Mesenchymal stem cell (in vitro differentiated cells and primary cell): ENCODE results near the gene SOX14.

Source experiments
- DNase-seq: peaks from one replicate; pipeline ENCODE4 v3.0.0-alpha.2; 2013
- H2AFZ ChIP-seq: one replicate; pipeline ENCODE4 v1.6.1; 2013; ENCODE audit warnings: low read depth, mild to moderate bottlenecking, control low read depth, inconsistent platforms, low read length, moderate library complexity
- H2AK5ac ChIP-seq: 2 replicates; pipeline ENCODE4 v1.6.1; 2013; ENCODE audit warnings: low read length, moderate library complexity, mild to moderate bottlenecking, inconsistent platforms; ENCODE audit not compliant: severe bottlenecking
- H2BK120ac ChIP-seq: one replicate; pipeline ENCODE4 v1.6.1; 2013; ENCODE audit warnings: low read depth, mild to moderate bottlenecking, inconsistent platforms, low read length, moderate library complexity
- H2BK12ac ChIP-seq, 2 experiments: one replicate each; pipeline ENCODE4 v1.6.1; 2013; ENCODE audit warnings: inconsistent platforms in 2 of 2, low read length in 2 of 2, mild to moderate bottlenecking in 2 of 2, moderate library complexity in 2 of 2, control low read depth in 1 of 2
- H2BK15ac ChIP-seq: one replicate; pipeline ENCODE4 v1.6.1; 2013; ENCODE audit warnings: mild to moderate bottlenecking, low read depth, inconsistent platforms; ENCODE audit not compliant: poor library complexity, severe bottlenecking
- H2BK5ac ChIP-seq: 2 replicates; pipeline ENCODE4 v1.6.1; 2013; ENCODE audit warnings: low read depth, mild to moderate bottlenecking, low read length, control low read depth, inconsistent platforms; ENCODE audit not compliant: poor library complexity, severe bottlenecking
- H3K14ac ChIP-seq, 2 experiments: one replicate each; pipeline ENCODE4 v1.6.1; 2013; ENCODE audit warnings: inconsistent platforms in 2 of 2, low read length in 2 of 2, control low read depth in 1 of 2, mild to moderate bottlenecking in 1 of 2, moderate library complexity in 1 of 2
- H3K18ac ChIP-seq, 2 experiments: one replicate each; pipeline ENCODE4 v1.6.1; 2013; ENCODE audit warnings: inconsistent platforms in 2 of 2, low read length in 2 of 2, control low read depth in 1 of 2, low read depth in 1 of 2, mild to moderate bottlenecking in 1 of 2
- H3K23ac ChIP-seq, 2 experiments: one replicate each; pipeline ENCODE4 v1.6.1; 2013; ENCODE audit warnings: inconsistent platforms in 2 of 2, low read length in 2 of 2, mild to moderate bottlenecking in 2 of 2, moderate library complexity in 2 of 2, control low read depth in 1 of 2
- H3K27ac ChIP-seq: 2 replicates; pipeline ENCODE4 v1.5.1; 2013; ENCODE audit warnings: mild to moderate bottlenecking, moderate library complexity, low read length, control low read depth, inconsistent platforms; ENCODE audit not compliant: poor library complexity, severe bottlenecking
- H3K27me3 ChIP-seq, 2 experiments: 2 replicates each; pipeline versions ENCODE4 v1.6.1 to v1.7.0; 2013; ENCODE audit warnings: low read length in 2 of 2, mild to moderate bottlenecking in 2 of 2, moderate library complexity in 2 of 2, control low read depth in 1 of 2, inconsistent platforms in 1 of 2; ENCODE audit not compliant: control insufficient read depth in 1 of 2, insufficient read depth in 1 of 2
- H3K36me3 ChIP-seq, 2 experiments: 2 replicates each; pipeline versions ENCODE4 v1.6.1 to v1.7.0; 2013; ENCODE audit warnings: low read length in 2 of 2, control low read depth in 1 of 2, inconsistent platforms in 1 of 2, low read depth in 1 of 2, mild to moderate bottlenecking in 1 of 2; ENCODE audit not compliant: insufficient read depth in 2 of 2, control insufficient read depth in 1 of 2
- H3K4ac ChIP-seq, 2 experiments: one replicate each; pipeline ENCODE4 v1.6.1; 2013; ENCODE audit warnings: inconsistent platforms in 2 of 2, low read length in 2 of 2, mild to moderate bottlenecking in 2 of 2, moderate library complexity in 2 of 2, control low read depth in 1 of 2, low read depth in 1 of 2
- H3K4me1 ChIP-seq: 2 replicates; pipeline ENCODE4 v1.6.1; 2013; ENCODE audit warnings: low read depth, low read length, control low read depth; ENCODE audit not compliant: control insufficient read depth, insufficient read depth
- H3K4me2 ChIP-seq: 2 replicates; pipeline ENCODE4 v1.6.1; 2013; ENCODE audit warnings: low read length, mild to moderate bottlenecking, inconsistent platforms; ENCODE audit not compliant: poor library complexity, severe bottlenecking
- H3K4me3 ChIP-seq, 2 experiments: 2 replicates each; pipeline versions ENCODE4 v1.5.1 to v1.7.0; 2013; ENCODE audit warnings: low read length in 2 of 2, mild to moderate bottlenecking in 2 of 2, control low read depth in 1 of 2, low read depth in 1 of 2; ENCODE audit not compliant: insufficient read depth in 1 of 2
- H3K79me1 ChIP-seq: replicated peaks from 2 replicates; pipeline ENCODE4 v1.6.1; 2013; ENCODE audit warnings: mild to moderate bottlenecking, control low read depth, low read length, inconsistent platforms; ENCODE audit not compliant: poor library complexity, severe bottlenecking
- H3K9ac ChIP-seq: 2 replicates; pipeline ENCODE4 v1.7.0; 2013; ENCODE audit warnings: mild to moderate bottlenecking, low read length, moderate library complexity
- H3K9me3 ChIP-seq: 2 replicates; pipeline ENCODE4 v1.7.0; 2013; ENCODE audit warnings: mild to moderate bottlenecking, low read length; ENCODE audit not compliant: control insufficient read depth
- H4K8ac ChIP-seq: one replicate; pipeline ENCODE4 v1.6.1; 2013; ENCODE audit warnings: inconsistent platforms, mild to moderate bottlenecking, low read length, moderate library complexity
- H4K91ac ChIP-seq: one replicate; pipeline ENCODE4 v1.6.1; 2013; ENCODE audit warnings: mild to moderate bottlenecking, low read length, inconsistent platforms
- WGBS: methylation state at CpG from one replicate; pipeline ENCODE4 v1.1.7; 2013; ENCODE audit warnings: mixed read lengths; 5-methylcytosine and 5-hydroxymethylcytosine counted together

Gene SOX14

DNA sequence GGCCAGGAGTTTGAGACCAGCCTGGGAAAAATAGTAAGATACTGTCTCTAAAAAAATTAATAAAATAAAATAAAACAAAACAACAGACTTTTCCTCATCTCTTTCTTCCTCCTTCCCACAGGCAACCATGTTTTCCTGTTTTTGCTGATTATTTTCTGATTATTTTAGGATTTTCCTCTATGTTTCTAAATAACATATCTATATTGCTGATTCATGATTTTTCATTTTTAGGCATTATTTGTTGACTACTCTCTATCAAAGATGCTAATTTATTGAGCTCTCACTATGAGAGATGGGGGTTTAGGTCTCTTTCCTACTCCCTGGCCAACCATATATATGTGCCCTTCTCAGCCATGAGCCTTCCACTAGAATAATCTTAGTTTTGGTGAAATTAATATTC lies 45.4 kb downstream of the SOX14 start:
- Histone ChIP-seq H3K4me2 (no peak overlapping the region), H3K4ac (no peak overlapping the region), H2BK15ac (no peak overlapping the region), H3K9me3 (no peaks in the 10 kb centered on the region), H3K18ac (no peak overlapping the region), H3K14ac (no peak overlapping the region), H3K27ac (no peak overlapping the region), H4K91ac (no peak overlapping the region), H3K4me3 (no peak overlapping the region), H2AK5ac (no peak overlapping the region), H3K9ac (no peak overlapping the region), H3K36me3 (no peaks in the 10 kb centered on the region), H3K4me1 (no peaks in the 10 kb centered on the region), H3K23ac (no peak overlapping the region), H4K8ac (no peak overlapping the region), H2AFZ (no peak overlapping the region), H3K79me1 (no peaks in the 10 kb centered on the region), H3K27me3 (no peaks in the 10 kb centered on the region), H2BK5ac (no peak overlapping the region), H2BK12ac (no peak overlapping the region), H2BK120ac (no peak overlapping the region)
- no peak for DNase-seq

DNA sequence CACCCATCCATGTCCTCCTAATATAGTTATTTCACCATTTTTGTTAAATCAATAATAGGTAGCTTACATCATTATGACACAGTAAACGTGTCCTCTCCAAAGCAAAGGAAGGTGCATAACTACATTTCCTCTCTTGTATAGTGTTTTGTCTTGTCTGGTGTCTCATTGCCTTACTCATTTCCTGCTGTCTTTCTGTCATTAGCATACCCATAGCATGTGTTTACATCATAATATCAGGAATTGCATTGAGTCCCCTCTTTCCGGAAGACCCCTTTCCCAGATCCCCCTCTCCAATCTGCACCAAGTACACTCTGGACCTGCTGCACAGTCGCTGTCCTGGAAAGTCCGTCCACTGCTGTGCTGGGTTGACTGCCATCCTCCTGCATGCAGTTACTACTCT lies 47.9 kb downstream of the SOX14 start:
- 28% methylated on average over 3 of the region's 4 CpGs for WGBS
- no peak overlapping the region for H3K18ac ChIP-seq

DNA sequence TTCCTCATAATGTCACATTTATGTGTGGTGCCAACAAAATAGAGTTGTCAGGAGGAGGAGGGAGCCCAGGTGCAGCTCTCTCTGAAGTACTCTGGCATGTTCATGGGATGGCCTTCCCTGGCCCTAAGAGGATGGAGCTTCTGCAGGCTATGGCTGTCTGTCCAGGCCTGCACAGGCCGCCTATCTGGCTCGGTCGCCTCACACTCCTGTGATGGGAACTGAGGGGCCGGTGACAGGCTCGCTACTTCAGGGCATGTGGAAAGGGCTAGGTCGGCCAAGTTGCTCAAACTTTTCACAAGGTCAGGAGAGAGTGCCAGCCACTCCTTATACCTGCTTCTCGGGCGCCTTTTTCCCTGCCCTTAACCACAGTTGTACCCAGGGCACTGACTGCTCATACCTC lies 51.1 kb downstream of the SOX14 start:
- Histone ChIP-seq H2BK12ac (no peak overlapping the region), H3K4me1 (no peaks in the 10 kb centered on the region), H3K14ac (no peak overlapping the region), H3K4ac (no peak overlapping the region), H3K18ac (no peak overlapping the region), H3K9me3 (no peaks in the 10 kb centered on the region), H3K27me3 (no peaks in the 10 kb centered on the region), H3K27ac (no peak overlapping the region), H2BK5ac (no peak overlapping the region), H2BK15ac (no peak overlapping the region), H2AFZ (no peak overlapping the region), H3K36me3 (no peaks in the 10 kb centered on the region), H4K8ac (no peak overlapping the region), H3K79me1 (no peaks in the 10 kb centered on the region), H3K9ac (no peak overlapping the region), H2AK5ac (no peak overlapping the region), H4K91ac (no peak overlapping the region), H3K23ac (no peak overlapping the region), H3K4me3 (no peak overlapping the region), H3K4me2 (no peak overlapping the region), H2BK120ac (no peak overlapping the region)
- WGBS, result 86% methylated on average over 8 of the region's 8 CpGs
- no peak for DNase-seq

More for the DNA sequence above, 47.9 kb downstream of the SOX14 start:
- H3K27me3 ChIP-seq, result no peaks in the 10 kb centered on the region
- no peaks in the 10 kb centered on the region for H3K9me3 ChIP-seq
- no peak overlapping the region for H2BK12ac ChIP-seq
- no peak overlapping the region for H2AK5ac ChIP-seq
- no peak overlapping the region for H2AFZ ChIP-seq
- no peak overlapping the region for H3K4ac ChIP-seq
- no peaks in the 10 kb centered on the region for H3K4me1 ChIP-seq
- H3K23ac ChIP-seq, result no peak overlapping the region
- no peak overlapping the region for H3K27ac ChIP-seq
- H2BK15ac ChIP-seq, result no peak overlapping the region
- H3K9ac ChIP-seq, result no peak overlapping the region
- no peaks in the 10 kb centered on the region for H3K36me3 ChIP-seq
- no peaks in the 10 kb centered on the region for H3K79me1 ChIP-seq
- H4K91ac ChIP-seq, result no peak overlapping the region
- no peak overlapping the region for H3K14ac ChIP-seq
- DNase-seq, result no peak
- H2BK5ac ChIP-seq, result no peak overlapping the region
- no peak overlapping the region for H4K8ac ChIP-seq
- no peak overlapping the region for H2BK120ac ChIP-seq
- H3K4me3 ChIP-seq, result no peak overlapping the region
- no peak overlapping the region for H3K4me2 ChIP-seq
